CD4-positive, CD25-positive, alpha-beta regulatory T cell (primary cell): ENCODE data around the gene TBX18. TPM values are rescaled to one million over a fixed set of nuclear protein-coding genes. Genes with fewer than 3 reads are reported as not detected.

ENCODE experiments used
- ATAC-seq, 2 donors: fragments of 150-1000 bp; cut with Tn5 transposase; one replicate each; pipeline ENCODE4 v1.10.0; 2021; ENCODE audit warnings: low read depth in 2 of 2, moderate number of reproducible peaks in 2 of 2, moderate library complexity in 1 of 2
- DNase-seq, 3 donors: peaks; one replicate each; pipeline versions ENCODE4 v3.0.0 to v3.0.0-alpha.2; 2012 to 2022; ENCODE audit warnings: mixed read lengths in 1 of 3
- H3K27ac ChIP-seq: one replicate; pipeline ENCODE4 v1.7.0; 2013; ENCODE audit warnings: mild to moderate bottlenecking, low read length; ENCODE audit not compliant: insufficient read depth, poor library complexity, severe bottlenecking
- H3K27me3 ChIP-seq: one replicate; pipeline ENCODE4 v1.7.0; 2013; ENCODE audit warnings: low read length; ENCODE audit not compliant: control insufficient read depth, insufficient read depth
- H3K36me3 ChIP-seq: one replicate; pipeline ENCODE4 v1.7.0; 2013; ENCODE audit warnings: mild to moderate bottlenecking, low read length, moderate library complexity; ENCODE audit not compliant: control insufficient read depth, insufficient read depth
- H3K4me1 ChIP-seq: 2 replicates; pipeline ENCODE4 v1.7.0; 2013; ENCODE audit warnings: mild to moderate bottlenecking, low read length; ENCODE audit not compliant: insufficient read depth, control insufficient read depth, poor library complexity, severe bottlenecking
- H3K4me3 ChIP-seq: one replicate; pipeline ENCODE4 v1.7.0; 2013; ENCODE audit warnings: low read depth, mild to moderate bottlenecking, low read length, moderate library complexity
- H3K9me3 ChIP-seq, 2 experiments: 1 replicate in 1 of 2; 2 replicates in 1 of 2; pipeline ENCODE4 v1.7.0; 2013; ENCODE audit warnings: low read length in 2 of 2, mild to moderate bottlenecking in 1 of 2, moderate library complexity in 1 of 2; ENCODE audit not compliant: control insufficient read depth in 2 of 2
- H3K27ac Mint-ChIP-seq, 3 donors: one replicate each; pipeline ENCODE4 v1.8.0; 2020 to 2022; ENCODE audit warnings: mild to moderate bottlenecking in 3 of 3, mixed read lengths in 3 of 3, moderate library complexity in 2 of 3
- H3K27me3 Mint-ChIP-seq: one replicate; pipeline ENCODE4 v1.8.0; 2022; ENCODE audit warnings: mild to moderate bottlenecking, mixed read lengths
- H3K36me3 Mint-ChIP-seq: one replicate; pipeline ENCODE4 v1.8.0; 2020; ENCODE audit warnings: mixed read lengths
- H3K4me1 Mint-ChIP-seq, 4 donors: one replicate each; pipeline ENCODE4 v1.8.0; 2020 to 2022; ENCODE audit warnings: mixed read lengths in 4 of 4, mild to moderate bottlenecking in 1 of 4
- H3K4me3 Mint-ChIP-seq, 4 donors: one replicate each; pipeline ENCODE4 v1.8.0; 2020 to 2022; ENCODE audit warnings: mild to moderate bottlenecking in 4 of 4, mixed read lengths in 4 of 4, moderate library complexity in 3 of 4
- H3K9me3 Mint-ChIP-seq, 7 donors: one replicate each; pipeline ENCODE4 v1.8.0; 2020 to 2022; ENCODE audit warnings: mixed read lengths in 7 of 7, mild to moderate bottlenecking in 3 of 7, moderate library complexity in 2 of 7
- polyA plus RNA-seq, 4 donors: library from polyadenylated mRNA; unstranded; fragments of 300-500 nt; fragmentation: Illumina TruSeq; gene quantifications; one replicate each; pipeline ENCODE4 v1.2.3, GENCODE V29; 2021
- total RNA-seq: library from RNA; stranded (reverse); gene quantifications from one replicate; pipeline ENCODE4 v1.2.3, GENCODE V29; 2022

TBX18 gene
- total and polyA plus RNA-seq, 5 donors from 2014 or later: not detected

DNA sequence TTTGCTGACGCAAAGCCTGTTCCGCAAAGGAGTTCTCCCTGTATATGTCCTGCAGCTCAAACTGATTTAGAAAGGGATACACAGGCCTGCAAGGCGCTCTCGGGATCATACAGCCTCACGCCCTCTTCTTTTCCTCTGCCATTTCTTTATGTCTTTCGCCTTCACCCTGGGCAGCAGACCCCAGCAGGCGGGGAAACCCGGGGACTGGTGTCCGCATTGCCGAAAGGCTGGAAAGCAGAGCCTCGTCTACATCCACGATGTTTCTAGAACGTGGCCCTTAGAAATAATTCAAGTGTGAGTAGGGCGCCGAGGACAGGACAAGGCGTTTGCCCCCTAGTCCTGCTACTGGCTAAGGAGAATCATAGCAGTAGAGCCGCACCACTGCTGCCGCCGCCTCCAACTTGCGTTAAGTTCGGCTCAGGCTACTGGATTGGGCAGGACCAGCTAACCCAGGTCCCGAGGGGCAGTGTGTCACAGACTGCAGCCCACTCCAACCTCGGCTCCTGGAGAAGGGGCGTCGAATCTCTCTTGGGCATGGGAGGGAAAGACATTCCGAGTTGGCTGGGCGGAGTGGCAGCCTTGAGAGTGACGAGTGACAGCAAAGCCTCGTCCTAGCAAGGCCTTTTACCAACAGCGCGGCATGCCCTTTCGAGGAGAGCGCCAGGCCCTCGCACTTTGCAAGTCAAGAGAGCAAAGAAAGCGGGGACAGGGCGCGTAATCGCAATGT is 2.6 kb upstream of the TBX18 start:
- peaks cover 8% of the 10 kb centered on the region for H3K4me1 ChIP-seq
- H3K4me3 Mint-ChIP-seq: peak overlapping the region in 1 of 4 donors; percentile 83
- H3K9me3 ChIP-seq: no peaks in the 10 kb centered on the region
- H3K36me3 ChIP-seq: no peaks in the 10 kb centered on the region
- no peak overlapping the region for H3K27ac Mint-ChIP-seq
- peaks cover 32% of the 10 kb centered on the region for H3K27me3 ChIP-seq
- peaks cover 75% of the 10 kb centered on the region for H3K27me3 Mint-ChIP-seq
- DNase-seq (no peak), ATAC-seq (no peak)
- no peak overlapping the region for H3K27ac ChIP-seq
- H3K4me1 Mint-ChIP-seq: peaks cover 0 to 8% (median 2%) of the 10 kb centered on the region in 4 donors
- no peak overlapping the region for H3K4me3 ChIP-seq
- peaks cover 0 to 10% (median 2%) of the 10 kb centered on the region in 7 donors for H3K9me3 Mint-ChIP-seq
- no peaks in the 10 kb centered on the region for H3K36me3 Mint-ChIP-seq

DNA sequence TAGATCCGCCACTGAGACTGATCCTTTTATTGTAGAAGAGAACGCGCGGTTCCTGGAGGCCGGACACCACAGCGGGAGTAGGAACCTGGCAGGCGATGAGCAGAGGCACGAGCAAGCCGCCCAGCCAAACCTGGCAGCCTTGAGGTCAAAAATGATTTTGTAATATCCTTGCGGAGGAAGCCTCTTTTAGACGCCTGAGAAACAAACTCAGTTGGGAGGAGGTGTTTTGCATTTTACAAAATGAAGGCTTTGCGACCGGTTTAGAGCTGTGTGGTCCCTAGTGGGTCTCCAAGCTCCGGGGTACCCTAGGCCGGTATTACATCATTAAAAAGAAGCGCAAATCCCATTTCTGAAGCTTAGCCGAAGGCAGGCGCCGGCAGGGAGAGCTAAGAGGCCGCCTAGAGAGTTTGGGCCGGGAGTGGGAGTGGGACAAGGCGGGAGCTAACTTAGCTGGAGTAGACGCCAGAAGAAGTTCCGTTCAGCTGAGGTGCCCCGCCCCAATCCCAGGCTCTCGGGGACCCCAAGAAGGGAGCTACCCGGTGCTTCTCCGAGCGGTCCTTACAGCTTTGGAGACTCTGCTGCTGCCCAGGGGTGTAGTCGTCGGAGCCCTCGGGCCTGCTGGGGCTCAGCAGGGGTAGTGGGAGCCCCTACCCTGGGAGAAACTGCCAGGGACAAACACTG is 1.9 kb upstream of the TBX18 start:
- H3K9me3 ChIP-seq: no peaks in the 10 kb centered on the region
- Mint-ChIP-seq H3K4me3 (no peak overlapping the region), H3K27ac (no peak overlapping the region), H3K27me3 (peaks cover 74% of the 10 kb centered on the region), H3K9me3 (peaks cover 0 to 7% (median 2%) of the 10 kb centered on the region in 7 donors), H3K36me3 (no peaks in the 10 kb centered on the region), H3K4me1 (peaks cover 0 to 8% (median 2%) of the 10 kb centered on the region in 4 donors)
- peaks cover 8% of the 10 kb centered on the region for H3K4me1 ChIP-seq
- no peak overlapping the region for H3K4me3 ChIP-seq
- no peaks in the 10 kb centered on the region for H3K36me3 ChIP-seq
- H3K27me3 ChIP-seq: peaks cover 33% of the 10 kb centered on the region
- DNase-seq (no peak), ATAC-seq (no peak)
- no peak overlapping the region for H3K27ac ChIP-seq

DNA sequence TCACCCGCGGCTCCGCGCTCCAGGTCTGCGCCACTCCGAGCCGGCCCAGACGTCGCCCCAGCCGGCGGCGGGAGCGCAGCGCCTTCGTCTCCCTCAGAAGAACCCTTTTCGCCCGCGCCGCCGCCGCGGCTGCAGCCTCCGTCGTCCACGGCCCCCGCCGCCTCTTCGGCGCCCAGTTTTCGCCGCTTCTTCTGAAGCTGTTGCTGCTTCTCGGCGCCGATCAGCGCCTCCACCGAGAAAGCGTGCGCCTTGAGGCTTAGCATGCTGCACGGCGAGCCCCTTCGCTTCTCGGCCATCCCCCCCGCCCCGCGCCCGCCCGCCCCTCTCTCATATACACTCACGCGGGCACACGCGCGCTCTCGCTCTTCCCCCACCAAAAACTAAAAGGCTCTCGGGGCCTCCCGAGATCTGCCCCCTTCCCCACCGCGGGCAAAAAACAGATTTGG is 489 bp downstream of the TBX18 start:
- ATAC-seq (no peak), DNase-seq (no peak)
- Mint-ChIP-seq H3K9me3 (peaks cover 0 to 5% (median 2%) of the 10 kb centered on the region in 7 donors), H3K27me3 (peaks cover 64% of the 10 kb centered on the region), H3K27ac (no peak overlapping the region), H3K36me3 (no peaks in the 10 kb centered on the region), H3K4me3 (peak overlapping the region in 2 of 4 donors; percentile 50 to 88), H3K4me1 (peaks cover 0 to 8% (median 2%) of the 10 kb centered on the region in 4 donors)
- H3K27ac ChIP-seq: no peak overlapping the region
- no peaks in the 10 kb centered on the region for H3K9me3 ChIP-seq
- no peaks in the 10 kb centered on the region for H3K36me3 ChIP-seq
- H3K4me1 ChIP-seq: peaks cover 8% of the 10 kb centered on the region
- peaks cover 25% of the 10 kb centered on the region for H3K27me3 ChIP-seq
- no peak overlapping the region for H3K4me3 ChIP-seq

DNA sequence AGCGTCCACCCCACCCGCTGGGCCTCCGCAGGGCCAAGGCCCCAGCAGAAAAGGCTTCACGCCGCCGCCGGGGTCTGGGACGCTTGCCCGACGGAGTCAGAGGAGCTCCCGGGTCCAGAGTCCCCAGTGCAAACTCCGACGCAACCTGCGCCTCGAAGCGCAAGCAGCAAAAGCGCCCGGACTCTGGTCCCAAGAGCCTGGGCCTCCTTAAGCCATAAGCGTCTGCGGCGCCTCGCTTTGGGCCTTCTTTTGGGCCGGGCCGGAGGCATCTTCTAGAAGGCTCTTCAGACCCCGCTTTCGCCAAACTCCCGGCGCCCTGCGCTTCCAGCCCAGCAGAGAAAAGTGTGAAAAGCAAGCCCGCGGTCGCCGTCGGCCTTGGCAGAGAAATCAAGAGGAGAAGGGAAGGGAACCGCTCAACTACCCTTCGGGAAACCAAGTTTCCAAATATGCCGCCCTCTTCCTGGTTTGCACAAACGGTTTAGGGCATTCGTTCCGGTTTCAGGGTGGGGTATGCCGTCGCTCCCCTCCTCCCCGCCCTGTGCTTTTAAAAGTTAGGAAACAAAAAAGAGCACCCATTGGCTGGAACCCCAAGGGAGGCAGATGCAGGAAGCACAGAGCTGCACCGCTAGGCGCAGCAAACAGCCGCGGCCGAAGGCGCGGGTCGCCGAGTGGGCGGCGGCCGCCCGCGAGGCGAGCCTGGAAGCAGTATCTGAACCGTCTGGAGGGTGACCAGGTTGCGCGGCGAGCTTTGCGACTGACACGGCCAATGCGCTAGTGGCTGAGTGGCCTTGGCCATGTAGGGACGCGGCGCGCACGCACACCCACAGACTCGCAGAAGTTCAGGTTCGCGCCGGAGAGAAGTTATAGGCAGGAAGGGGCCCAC is 1.2 kb downstream of the TBX18 start:
- H3K27ac ChIP-seq: no peak overlapping the region
- ATAC-seq: no peak
- H3K4me3 ChIP-seq: no peak overlapping the region
- no peaks in the 10 kb centered on the region for H3K36me3 ChIP-seq
- H3K27ac Mint-ChIP-seq: no peak overlapping the region
- peak in 1 of 3 donors; percentile 10 for DNase-seq
- peaks cover 0 to 5% (median 0%) of the 10 kb centered on the region in 7 donors for H3K9me3 Mint-ChIP-seq
- no peaks in the 10 kb centered on the region for H3K36me3 Mint-ChIP-seq
- H3K4me3 Mint-ChIP-seq: no peak overlapping the region
- peaks cover 0 to 8% (median 2%) of the 10 kb centered on the region in 4 donors for H3K4me1 Mint-ChIP-seq
- H3K27me3 Mint-ChIP-seq: peaks cover 61% of the 10 kb centered on the region
- peaks cover 20% of the 10 kb centered on the region for H3K27me3 ChIP-seq
- H3K9me3 ChIP-seq: no peaks in the 10 kb centered on the region
- peaks cover 8% of the 10 kb centered on the region for H3K4me1 ChIP-seq

DNA sequence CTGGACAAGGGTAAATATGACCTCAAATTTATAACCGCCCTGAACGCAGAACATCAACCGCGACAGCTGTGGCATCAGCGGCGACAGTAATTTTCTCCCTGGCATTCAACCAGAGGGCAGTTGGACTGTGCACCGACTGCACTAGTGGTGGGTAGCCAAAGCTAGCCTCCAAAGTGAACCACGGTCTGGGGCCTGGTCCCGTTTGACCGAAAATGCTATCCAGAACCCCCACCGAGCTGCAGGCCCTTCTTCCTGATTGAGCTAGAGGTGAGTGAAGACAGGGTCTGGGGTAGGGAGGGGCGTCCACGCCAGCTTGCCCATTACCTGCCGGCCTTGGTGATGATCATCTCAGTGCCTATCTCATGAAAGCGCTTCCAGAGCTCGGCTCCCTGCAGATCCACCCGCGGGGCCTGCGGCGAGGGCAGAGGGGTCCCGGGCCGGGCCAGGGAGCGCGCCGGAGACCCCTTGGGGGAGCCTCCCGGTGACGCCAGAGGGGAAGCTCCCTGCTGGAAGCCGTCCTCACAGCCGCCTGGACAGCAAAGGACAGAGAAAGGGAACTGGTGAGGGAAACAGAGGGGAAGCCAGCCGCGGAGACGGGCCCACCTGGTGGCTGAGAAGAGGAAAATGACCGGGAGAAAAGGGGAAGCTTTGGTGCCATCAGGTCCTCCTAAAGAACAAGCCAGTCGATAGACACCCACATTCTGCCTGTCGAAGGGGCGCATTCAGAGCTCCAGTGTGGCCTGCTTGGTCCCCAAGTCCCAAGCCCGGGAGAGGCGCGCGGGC is 2.0 kb downstream of the TBX18 start:
- Histone ChIP-seq H3K36me3 (no peaks in the 10 kb centered on the region), H3K4me3 (no peak overlapping the region), H3K27ac (no peak overlapping the region), H3K9me3 (no peaks in the 10 kb centered on the region), H3K27me3 (peaks cover 19% of the 10 kb centered on the region), H3K4me1 (peaks cover 8% of the 10 kb centered on the region)
- Mint-ChIP-seq H3K36me3 (no peaks in the 10 kb centered on the region), H3K27ac (no peak overlapping the region), H3K27me3 (peaks cover 52% of the 10 kb centered on the region), H3K9me3 (peaks cover 0 to 5% (median 0%) of the 10 kb centered on the region in 7 donors), H3K4me1 (peaks cover 0 to 8% (median 1%) of the 10 kb centered on the region in 4 donors), H3K4me3 (no peak overlapping the region)
- ATAC-seq: no peak
- no peak for DNase-seq

DNA sequence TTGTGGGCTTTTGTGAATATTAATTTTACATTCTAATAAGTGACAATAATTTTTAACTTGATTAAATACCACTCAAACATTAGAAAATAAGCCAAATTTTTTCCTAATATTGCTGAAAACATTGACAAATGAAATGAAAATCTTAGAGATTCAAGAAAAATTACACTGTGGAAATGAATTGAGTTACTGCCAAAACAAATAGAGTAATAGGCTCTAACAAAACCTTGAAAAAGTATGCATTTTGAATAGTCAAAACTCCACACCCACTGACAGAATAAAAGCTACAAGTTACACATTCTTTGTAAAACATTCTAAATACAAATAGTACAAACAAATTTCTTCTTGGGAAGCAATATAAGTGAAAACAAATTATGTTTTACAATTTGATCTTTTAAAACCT is 5.9 kb downstream of the TBX18 start:
- Histone ChIP-seq H3K9me3 (no peaks in the 10 kb centered on the region), H3K27me3 (peaks cover 4% of the 10 kb centered on the region), H3K4me1 (peaks cover 1% of the 10 kb centered on the region), H3K36me3 (no peaks in the 10 kb centered on the region), H3K4me3 (no peak overlapping the region), H3K27ac (no peak overlapping the region)
- ATAC-seq: no peak
- H3K4me1 Mint-ChIP-seq: peaks cover 0 to 3% (median 0%) of the 10 kb centered on the region in 4 donors
- no peak overlapping the region for H3K4me3 Mint-ChIP-seq
- H3K9me3 Mint-ChIP-seq: peaks cover 0 to 5% (median 0%) of the 10 kb centered on the region in 7 donors
- H3K27ac Mint-ChIP-seq: no peak overlapping the region
- DNase-seq: no peak
- H3K27me3 Mint-ChIP-seq: peaks cover 18% of the 10 kb centered on the region
- H3K36me3 Mint-ChIP-seq: no peaks in the 10 kb centered on the region

DNA sequence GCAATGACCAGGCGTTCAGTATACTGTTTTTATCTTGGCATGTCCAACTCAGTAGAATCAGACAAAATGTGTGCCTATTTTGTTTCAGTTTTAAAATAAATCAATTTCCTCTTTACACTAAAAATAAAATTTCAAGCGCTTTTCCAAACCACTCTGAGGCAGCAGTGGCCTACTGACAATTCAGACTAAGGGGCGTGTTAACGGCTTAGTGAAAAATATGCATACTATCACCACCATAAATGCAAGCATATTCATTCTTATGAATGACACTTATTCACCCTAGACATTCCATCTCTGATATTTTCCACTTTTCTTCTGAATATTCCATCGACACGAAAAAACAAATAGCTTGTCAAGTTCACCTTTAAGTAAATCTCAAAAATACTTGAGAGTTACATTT is 7.5 kb downstream of the TBX18 start:
- H3K9me3 ChIP-seq: no peaks in the 10 kb centered on the region
- DNase-seq (no peak), ATAC-seq (no peak)
- H3K36me3 Mint-ChIP-seq: no peaks in the 10 kb centered on the region
- no peak overlapping the region for H3K4me3 ChIP-seq
- no peak overlapping the region for H3K4me3 Mint-ChIP-seq
- H3K4me1 Mint-ChIP-seq: no peaks in the 10 kb centered on the region
- H3K27me3 Mint-ChIP-seq: peaks cover 11% of the 10 kb centered on the region
- no peak overlapping the region for H3K27ac ChIP-seq
- no peak overlapping the region for H3K27ac Mint-ChIP-seq
- H3K27me3 ChIP-seq: peaks cover 4% of the 10 kb centered on the region
- no peaks in the 10 kb centered on the region for H3K4me1 ChIP-seq
- no peaks in the 10 kb centered on the region for H3K36me3 ChIP-seq
- peaks cover 0 to 4% (median 0%) of the 10 kb centered on the region in 7 donors for H3K9me3 Mint-ChIP-seq
